PFSK-1 (cell line): Measurements from ENCODE around the gene MAD1L1.

Experiments used
- FOXP2 ChIP-seq: optimal IDR thresholded peaks from 2 replicates; pipeline ENCODE3; 2011; ENCODE audit warnings: borderline replicate concordance, control low read depth, inconsistent platforms; ENCODE audit not compliant: insufficient read depth; ENCODE audit errors: extremely low read length, extremely low read depth
- POLR2AphosphoS5 ChIP-seq: IDR thresholded peaks from 2 replicates; pipeline ENCODE4 v1.6.1; 2012; ENCODE audit warnings: low read depth, mild to moderate bottlenecking, control low read depth, low read length, moderate library complexity
- REST ChIP-seq, 2 experiments: IDR thresholded peaks; 2 replicates each; pipeline versions ENCODE4 v1.6.1 to v1.8.0; 2011 to 2012; ENCODE audit warnings: low read depth in 2 of 2, low read length in 2 of 2, control low read depth in 1 of 2, inconsistent platforms in 1 of 2, mild to moderate bottlenecking in 1 of 2, moderate library complexity in 1 of 2; ENCODE audit not compliant: insufficient read depth in 1 of 2
- SIN3A ChIP-seq: IDR thresholded peaks from 2 replicates; pipeline ENCODE4 v1.6.1; 2012; ENCODE audit warnings: mild to moderate bottlenecking, low read length, moderate library complexity, borderline replicate concordance; ENCODE audit not compliant: insufficient read depth
- TAF1 ChIP-seq: IDR thresholded peaks from 2 replicates; pipeline ENCODE4 v1.6.1; 2012; ENCODE audit warnings: low read length, control low read depth, borderline replicate concordance; ENCODE audit not compliant: insufficient read depth

GRCh38 chr7:2004841-2005725 lies 227.7 kb downstream of the MAD1L1 start:
- TF ChIP-seq REST (IDR thresholded peaks at IDR 0.05; ENCODE audit: insufficient read depth in 1 of 2, low read depth in 2 of 2, low read length in 2 of 2) (no peak), POLR2AphosphoS5 (no peak), TAF1 (no peak), SIN3A (no peak), FOXP2 (no peak)
